CD4-positive, alpha-beta memory T cell (primary cell): ENCODE results near the gene PTPN12. TPM values are rescaled to one million over a fixed set of nuclear protein-coding genes. Genes with fewer than 3 reads are reported as not detected.
A peak's percentile ranks its signal among the peaks of the same experiment; 100 is the strongest.

Experiments
- CTCF ChIA-PET: fragments of 350-600 bp; sonication (Branson Sonifier 250); formaldehyde crosslinking; loops from one replicate; lab custom pipeline; 2021; ENCODE audit warnings: inconsistent platforms; ENCODE audit not compliant: partially characterized antibody; lab: Charles Lee
- POLR2A ChIA-PET: fragments of 350-600 bp; sonication (Branson Sonifier 250); formaldehyde crosslinking; loops from one replicate; lab custom pipeline; 2021; ENCODE audit not compliant: partially characterized antibody; lab: Charles Lee
- DNase-seq, 5 donors: peaks; one replicate each; pipeline versions ENCODE4 v3.0.0 to v3.0.0-alpha.2; 2020 to 2022; ENCODE audit warnings: mixed read lengths in 1 of 5
- H3K27ac ChIP-seq: one replicate; pipeline ENCODE4 v1.7.0; 2013; ENCODE audit warnings: low read depth, low read length
- H3K27me3 ChIP-seq: 2 replicates; pipeline ENCODE4 v1.7.0; 2013; ENCODE audit warnings: mild to moderate bottlenecking, low read length, moderate library complexity; ENCODE audit not compliant: insufficient read depth
- H3K36me3 ChIP-seq: 2 replicates; pipeline ENCODE4 v1.7.0; 2013; ENCODE audit warnings: mild to moderate bottlenecking, low read length, moderate library complexity; ENCODE audit not compliant: insufficient read depth
- H3K4me1 ChIP-seq: 2 replicates; pipeline ENCODE4 v1.7.0; 2013; ENCODE audit warnings: mild to moderate bottlenecking, low read length, moderate library complexity; ENCODE audit not compliant: insufficient read depth
- H3K4me3 ChIP-seq, 2 donors: one replicate each; pipeline ENCODE4 v1.7.0; 2013; ENCODE audit warnings: low read length in 2 of 2, mild to moderate bottlenecking in 1 of 2
- H3K9me3 ChIP-seq, 2 donors: one replicate each; pipeline ENCODE4 v1.7.0; 2013; ENCODE audit warnings: low read length in 2 of 2, control low read depth in 1 of 2; ENCODE audit not compliant: control insufficient read depth in 1 of 2
- H3K27ac Mint-ChIP-seq, 7 donors: one replicate each; pipeline ENCODE4 v1.8.0; 2020 to 2021; ENCODE audit warnings: mixed read lengths in 7 of 7, mild to moderate bottlenecking in 6 of 7, inconsistent platforms in 3 of 7, moderate library complexity in 3 of 7
- H3K27me3 Mint-ChIP-seq, 2 donors: one replicate each; pipeline ENCODE4 v1.8.0; 2020 to 2021; ENCODE audit warnings: mixed read lengths in 2 of 2
- H3K36me3 Mint-ChIP-seq, 2 donors: one replicate each; pipeline ENCODE4 v1.8.0; 2020 to 2021; ENCODE audit warnings: mixed read lengths in 2 of 2, inconsistent platforms in 1 of 2, mild to moderate bottlenecking in 1 of 2
- H3K4me1 Mint-ChIP-seq, 4 donors: one replicate each; pipeline ENCODE4 v1.8.0; 2020 to 2021; ENCODE audit warnings: mixed read lengths in 4 of 4, mild to moderate bottlenecking in 1 of 4
- H3K4me3 Mint-ChIP-seq, 8 donors: one replicate each; pipeline ENCODE4 v1.8.0; 2020 to 2021; ENCODE audit warnings: mixed read lengths in 8 of 8, mild to moderate bottlenecking in 7 of 8, moderate library complexity in 6 of 8, inconsistent platforms in 3 of 8
- H3K9me3 Mint-ChIP-seq, 8 donors: one replicate each; pipeline ENCODE4 v1.8.0; 2020 to 2021; ENCODE audit warnings: mixed read lengths in 8 of 8, mild to moderate bottlenecking in 5 of 8, inconsistent platforms in 3 of 8, moderate library complexity in 1 of 8
- intact Hi-C: fragments of 100-400 bp; cut with micrococcal nuclease; formaldehyde crosslinking; loops from one replicate; pipeline ENCODE4 v1.15.1; 2023
- polyA plus RNA-seq, 2 donors: library from polyadenylated mRNA; unstranded; fragments of 300-500 nt; fragmentation: Illumina TruSeq; gene quantifications; one replicate each; pipeline ENCODE4 v1.2.3, GENCODE V29; 2021
- total RNA-seq, 2 experiments: library from RNA; stranded (reverse); gene quantifications; one replicate each; pipeline ENCODE4 v1.2.3, GENCODE V29; 2021

The PTPN12 gene
- total and polyA plus RNA-seq, 4 experiments from 2014 or later: 0.90 to 24.4 (median 10.1) TPM

- no peaks in the 10 kb centered on the region for H3K4me1 ChIP-seq
Measured at GRCh38 chr7:77561352-77561751, 24.3 kb downstream of the PTPN12 start.

GRCh38 chr7:77563275-77563674 is 26.2 kb downstream of the PTPN12 start:
- no peak overlapping the region for H3K4me3 Mint-ChIP-seq
- ChIA-PET CTCF (no interaction called here), POLR2A (no interaction called here)
- Histone ChIP-seq H3K27ac (no peak overlapping the region), H3K36me3 (no peaks in the 10 kb centered on the region), H3K27me3 (no peaks in the 10 kb centered on the region), H3K4me3 (no peak overlapping the region), H3K4me1 (no peaks in the 10 kb centered on the region), H3K9me3 (no peaks in the 10 kb centered on the region)
- H3K4me1 Mint-ChIP-seq: peaks cover under 1 to 12% (median 6%) of the 10 kb centered on the region in 4 donors
- DNase-seq: no peak
- H3K9me3 Mint-ChIP-seq: no peaks in the 10 kb centered on the region
- no peak overlapping the region for H3K27ac Mint-ChIP-seq
- H3K27me3 Mint-ChIP-seq: no peaks in the 10 kb centered on the region
- H3K36me3 Mint-ChIP-seq: no peaks in the 10 kb centered on the region
- intact Hi-C loops: no loop called here

More at GRCh38 chr7:77561352-77561751, 24.3 kb downstream of the PTPN12 start:
- no peaks in the 10 kb centered on the region for H3K9me3 ChIP-seq
- no peak for DNase-seq
- intact Hi-C loops: no loop called here
- H3K4me3 ChIP-seq: no peak overlapping the region
- H3K27ac ChIP-seq: no peak overlapping the region
- peaks cover 2 to 12% (median 7%) of the 10 kb centered on the region in 4 donors for H3K4me1 Mint-ChIP-seq
- peaks cover 0 to 7% of the 10 kb centered on the region in 2 donors for H3K36me3 Mint-ChIP-seq
- H3K4me3 Mint-ChIP-seq: no peak overlapping the region
- H3K27me3 ChIP-seq: no peaks in the 10 kb centered on the region
- POLR2A ChIA-PET: no interaction called here
- CTCF ChIA-PET: no interaction called here
- H3K36me3 ChIP-seq: no peaks in the 10 kb centered on the region
- H3K27ac Mint-ChIP-seq: no peak overlapping the region
- no peaks in the 10 kb centered on the region for H3K9me3 Mint-ChIP-seq
- H3K27me3 Mint-ChIP-seq: no peaks in the 10 kb centered on the region

- Mint-ChIP-seq H3K4me3 (no peak overlapping the region), H3K27ac (peak overlapping the region in 1 of 7 donors; percentile 67), H3K36me3 (peaks cover 0 to 7% of the 10 kb centered on the region in 2 donors), H3K9me3 (no peaks in the 10 kb centered on the region), H3K27me3 (no peaks in the 10 kb centered on the region), H3K4me1 (peaks cover 0 to 12% (median 6%) of the 10 kb centered on the region in 4 donors)
- intact Hi-C loops: no loop called here
- Histone ChIP-seq H3K4me1 (no peaks in the 10 kb centered on the region), H3K27me3 (no peaks in the 10 kb centered on the region), H3K9me3 (no peaks in the 10 kb centered on the region), H3K27ac (no peak overlapping the region), H3K36me3 (no peaks in the 10 kb centered on the region), H3K4me3 (no peak overlapping the region)
- POLR2A ChIA-PET: no interaction called here
- no peak for DNase-seq
- CTCF ChIA-PET: no interaction called here
Measured at GRCh38 chr7:77565917-77566316, 28.8 kb downstream of the PTPN12 start.

- Histone ChIP-seq H3K9me3 (no peaks in the 10 kb centered on the region), H3K4me1 (no peaks in the 10 kb centered on the region), H3K27me3 (no peaks in the 10 kb centered on the region), H3K4me3 (no peak overlapping the region), H3K36me3 (no peaks in the 10 kb centered on the region), H3K27ac (no peak overlapping the region)
- Mint-ChIP-seq H3K27ac (no peak overlapping the region), H3K27me3 (no peaks in the 10 kb centered on the region), H3K9me3 (no peaks in the 10 kb centered on the region), H3K4me3 (no peak overlapping the region), H3K4me1 (peaks cover 0 to 7% (median 5%) of the 10 kb centered on the region in 4 donors), H3K36me3 (peaks cover 0 to 7% of the 10 kb centered on the region in 2 donors)
- POLR2A ChIA-PET: no interaction called here
- intact Hi-C loops: no loop called here
- CTCF ChIA-PET: no interaction called here
- DNase-seq: no peak
Measured at GRCh38 chr7:77566421-77566820, 29.3 kb downstream of the PTPN12 start.

- Mint-ChIP-seq H3K27me3 (no peaks in the 10 kb centered on the region), H3K4me1 (peaks cover 0 to 6% (median 3%) of the 10 kb centered on the region in 4 donors), H3K36me3 (peaks cover 9 to 15% of the 10 kb centered on the region in 2 donors), H3K9me3 (no peaks in the 10 kb centered on the region), H3K27ac (no peak overlapping the region), H3K4me3 (no peak overlapping the region)
- H3K9me3 ChIP-seq: no peaks in the 10 kb centered on the region
- H3K4me1 ChIP-seq: no peaks in the 10 kb centered on the region
- no peak overlapping the region for H3K4me3 ChIP-seq
- no peaks in the 10 kb centered on the region for H3K27me3 ChIP-seq
- ChIA-PET POLR2A (no interaction called here), CTCF (no interaction called here)
- H3K36me3 ChIP-seq: no peaks in the 10 kb centered on the region
- no peak for DNase-seq
- no peak overlapping the region for H3K27ac ChIP-seq
- intact Hi-C loops: no loop called here
Measured at GRCh38 chr7:77569514-77570232, 32.6 kb downstream of the PTPN12 start.

- ChIA-PET CTCF (no interaction called here), POLR2A (no interaction called here)
- intact Hi-C loops: no loop called here
- no peaks in the 10 kb centered on the region for H3K27me3 Mint-ChIP-seq
- Histone ChIP-seq H3K4me3 (no peak overlapping the region), H3K9me3 (no peaks in the 10 kb centered on the region), H3K27me3 (no peaks in the 10 kb centered on the region), H3K27ac (no peak overlapping the region), H3K36me3 (no peaks in the 10 kb centered on the region), H3K4me1 (no peaks in the 10 kb centered on the region)
- H3K9me3 Mint-ChIP-seq: no peaks in the 10 kb centered on the region
- no peak overlapping the region for H3K27ac Mint-ChIP-seq
- peaks cover 1 to 6% (median 3%) of the 10 kb centered on the region in 4 donors for H3K4me1 Mint-ChIP-seq
- no peak overlapping the region for H3K4me3 Mint-ChIP-seq
- DNase-seq: no peak
- H3K36me3 Mint-ChIP-seq: peaks cover 10 to 15% of the 10 kb centered on the region in 2 donors
Measured at GRCh38 chr7:77570330-77571011, 33.4 kb downstream of the PTPN12 start.

- H3K4me3 ChIP-seq: no peak overlapping the region
- no peaks in the 10 kb centered on the region for H3K27me3 ChIP-seq
- no peak overlapping the region for H3K27ac ChIP-seq
- no peak for DNase-seq
- CTCF ChIA-PET: no interaction called here
- intact Hi-C loops: no loop called here
- no peaks in the 10 kb centered on the region for H3K9me3 Mint-ChIP-seq
- H3K36me3 ChIP-seq: no peaks in the 10 kb centered on the region
- H3K27me3 Mint-ChIP-seq: no peaks in the 10 kb centered on the region
- H3K4me1 ChIP-seq: no peaks in the 10 kb centered on the region
- H3K4me1 Mint-ChIP-seq: peaks cover 0 to 1% (median under 1%) of the 10 kb centered on the region in 4 donors
- H3K27ac Mint-ChIP-seq: no peak overlapping the region
- POLR2A ChIA-PET: no interaction called here
- peaks cover 10 to 15% of the 10 kb centered on the region in 2 donors for H3K36me3 Mint-ChIP-seq
- no peak overlapping the region for H3K4me3 Mint-ChIP-seq
- H3K9me3 ChIP-seq: no peaks in the 10 kb centered on the region
Measured at GRCh38 chr7:77571801-77572200, 34.7 kb downstream of the PTPN12 start.
